GM11168 (cell line): ENCODE results near the gene GTPBP6.
"Not testable (repeated sequence)": the region's sequence is repeated elsewhere in the genome, so short reads cannot be mapped to it uniquely, and the experiment has no call there.

Experiments used
- in situ Hi-C: fragments of 300-500 bp; cut with MboI; formaldehyde crosslinking; loops from one replicate; pipeline ENCODE4 v1.12.0; 2022; ENCODE audit warnings: low sequenced_read_pairs; ENCODE audit not compliant: unreplicated experiment

The GTPBP6 gene

DNA sequence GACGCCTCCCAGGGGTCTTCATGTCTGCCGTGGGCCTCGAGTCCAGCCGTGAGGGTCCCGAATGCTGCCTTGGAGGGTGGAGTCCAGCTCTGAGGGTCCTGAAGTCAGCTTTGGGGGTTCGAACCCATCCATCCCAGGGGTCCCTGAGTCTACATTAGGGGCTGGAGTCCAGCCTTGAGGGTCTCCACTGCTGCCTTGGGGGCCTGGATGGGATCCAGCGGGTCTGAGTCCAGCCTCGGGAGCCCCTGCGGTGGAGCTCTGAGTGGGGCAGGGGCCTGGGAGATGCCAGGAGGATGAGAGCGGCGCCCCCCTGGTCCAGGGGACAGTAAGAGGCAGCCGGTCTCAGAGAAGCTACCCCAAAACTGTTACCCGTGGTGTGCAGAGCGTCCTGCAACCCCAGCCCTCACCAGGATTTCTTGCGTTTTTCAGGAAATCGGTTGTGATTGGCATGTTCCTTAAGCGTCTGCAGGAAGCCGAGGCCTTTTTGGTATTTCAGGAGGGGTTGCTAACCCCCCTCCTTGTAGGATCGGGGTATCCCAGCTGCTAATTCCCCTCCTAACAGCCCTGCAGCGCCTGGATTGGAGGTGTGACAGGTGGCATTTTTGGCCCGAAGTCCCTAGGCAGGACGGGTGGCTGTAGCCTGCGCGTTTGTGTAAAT lies 1.7 kb upstream of the GTPBP6 start:
- in situ Hi-C loops: no loop called here

DNA sequence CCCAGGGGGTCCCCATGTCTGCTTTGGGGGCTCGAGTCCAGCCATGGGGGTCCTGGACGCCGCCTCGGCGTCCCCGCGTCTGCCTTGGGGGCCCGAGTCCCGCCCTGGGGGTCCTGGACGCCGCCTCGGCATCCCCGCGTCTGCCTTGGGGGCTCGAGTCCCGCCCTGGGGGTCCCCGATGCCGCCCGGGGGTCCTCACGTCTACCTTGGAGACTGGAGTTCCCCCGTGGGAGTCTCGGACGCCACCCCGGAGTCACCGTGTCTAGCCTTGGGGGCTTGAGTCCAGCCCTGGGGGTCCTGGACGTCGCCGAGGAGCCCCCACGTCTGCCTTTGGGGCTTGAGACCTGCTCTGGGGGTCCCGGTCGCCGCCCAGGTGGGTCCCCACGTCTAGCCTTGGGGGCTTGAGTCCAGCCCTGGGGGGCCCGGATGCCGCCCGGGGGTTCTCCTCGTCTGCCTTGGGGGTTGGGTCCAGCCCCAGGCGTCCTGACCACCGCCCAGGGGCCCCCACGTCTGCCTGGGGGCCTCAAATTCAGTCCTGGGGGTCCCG lies 1.1 kb upstream of the GTPBP6 start:
- in situ Hi-C loops: no loop called here

DNA sequence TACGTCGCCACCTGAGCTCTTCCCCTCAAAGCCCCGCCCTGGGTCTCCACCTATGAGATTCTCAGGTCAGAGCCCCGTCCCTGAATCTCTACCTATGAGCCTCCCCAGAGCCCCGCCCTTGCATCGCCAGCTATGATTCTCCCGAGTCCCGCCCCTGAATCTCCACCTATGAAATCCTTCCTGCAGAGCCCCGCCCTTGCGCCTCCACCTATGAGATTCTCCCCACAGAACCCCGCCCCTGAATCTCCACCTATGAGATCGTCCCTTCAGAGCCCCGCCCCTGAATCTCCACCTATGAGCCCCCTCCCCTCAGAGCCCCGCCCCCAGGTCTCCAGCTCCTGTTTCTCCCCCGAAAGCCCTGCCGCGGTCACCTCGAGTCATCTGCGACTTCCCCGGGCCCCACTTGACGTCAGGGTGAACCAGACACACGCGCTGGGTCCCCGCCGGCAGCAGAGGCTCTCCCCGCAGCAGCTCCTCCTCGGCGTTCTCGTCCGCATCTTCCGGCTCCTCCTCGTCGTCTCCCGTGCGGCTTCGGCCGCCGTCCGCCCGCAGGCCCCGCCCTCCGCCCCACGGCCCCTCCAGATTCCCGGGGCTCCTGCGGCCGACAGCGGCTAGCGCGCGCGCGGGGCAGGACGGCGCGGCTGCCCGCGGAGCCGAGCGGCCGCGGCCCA lies 393 bp downstream of the GTPBP6 start:
- in situ Hi-C loops: no loop called here

DNA sequence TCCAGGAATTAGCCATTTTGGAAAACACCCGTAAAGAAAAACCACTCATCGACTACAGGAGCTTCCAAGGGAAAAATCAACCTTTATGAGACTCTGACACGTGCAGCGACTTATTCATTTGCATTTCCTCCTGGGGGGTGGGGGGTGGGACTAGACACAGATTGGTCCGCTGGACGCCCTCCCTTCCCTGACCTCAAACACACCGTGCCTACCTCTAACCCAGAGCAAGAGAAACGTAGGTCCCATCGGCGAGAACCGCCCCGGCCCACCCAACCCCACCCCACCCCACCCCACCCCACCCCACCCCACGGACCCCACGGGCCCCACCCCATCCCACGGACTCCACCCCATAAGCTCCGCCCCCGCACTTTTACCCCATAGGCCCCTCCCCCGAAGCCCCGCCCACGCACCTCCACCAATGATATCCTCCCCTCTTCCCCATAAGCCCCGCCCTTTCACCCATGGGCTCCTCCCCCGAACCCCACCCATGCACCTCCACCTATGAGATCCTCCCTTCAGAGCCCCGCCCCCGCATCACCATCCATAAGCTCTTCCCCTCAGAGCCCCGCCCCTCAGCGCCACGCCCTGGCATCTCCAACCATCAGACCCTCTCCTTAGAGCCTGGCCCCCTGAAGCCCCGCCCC lies 1.1 kb downstream of the GTPBP6 start:
- in situ Hi-C loops: no loop called here

DNA sequence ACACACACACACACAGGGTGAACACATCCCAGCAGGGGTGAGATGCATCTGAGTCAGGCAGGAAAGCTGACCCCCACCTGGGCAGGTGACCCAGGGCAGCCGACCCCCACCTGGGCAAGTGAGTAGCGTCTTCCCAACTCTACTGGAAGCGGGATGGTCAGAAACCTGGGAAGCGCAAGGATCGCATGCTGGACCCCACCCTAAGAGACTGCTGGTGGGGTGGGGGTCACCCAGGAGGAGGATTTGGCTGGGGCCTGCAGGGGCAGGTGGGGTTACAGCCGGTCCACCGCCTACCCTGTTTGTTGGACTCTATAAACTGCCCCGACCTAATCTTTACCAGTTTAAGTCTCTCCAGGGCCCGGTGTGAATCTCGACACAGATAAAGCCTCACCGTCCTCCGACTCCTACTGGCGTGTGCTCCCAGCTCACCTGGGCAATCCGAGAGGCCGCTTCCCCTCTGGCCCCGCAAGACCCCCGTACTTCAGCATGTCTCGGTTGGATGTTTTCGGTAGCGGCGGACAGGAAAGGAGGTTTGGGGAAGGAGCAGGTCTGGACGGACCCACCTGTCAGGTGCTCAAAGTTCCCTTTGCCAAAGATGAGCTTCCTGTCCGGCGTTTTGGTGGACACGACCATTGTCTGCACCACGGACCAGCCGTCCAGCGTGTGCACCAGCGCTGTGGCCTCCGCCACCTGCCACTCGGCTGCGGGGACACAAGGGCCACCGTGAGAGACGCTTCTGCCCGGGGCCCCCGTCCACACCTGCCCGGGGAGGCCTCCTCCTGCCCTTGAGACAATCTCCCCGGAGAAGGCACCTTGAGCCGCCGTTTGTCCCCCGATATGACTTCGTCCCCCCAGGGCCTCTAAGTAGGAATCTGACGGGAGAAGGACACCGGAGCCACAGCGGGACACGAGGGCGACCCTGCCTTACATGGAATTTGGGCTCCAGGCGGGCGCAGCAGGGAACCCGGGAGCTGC lies 2.0 kb downstream of the GTPBP6 start:
- in situ Hi-C loops: no loop called here

DNA sequence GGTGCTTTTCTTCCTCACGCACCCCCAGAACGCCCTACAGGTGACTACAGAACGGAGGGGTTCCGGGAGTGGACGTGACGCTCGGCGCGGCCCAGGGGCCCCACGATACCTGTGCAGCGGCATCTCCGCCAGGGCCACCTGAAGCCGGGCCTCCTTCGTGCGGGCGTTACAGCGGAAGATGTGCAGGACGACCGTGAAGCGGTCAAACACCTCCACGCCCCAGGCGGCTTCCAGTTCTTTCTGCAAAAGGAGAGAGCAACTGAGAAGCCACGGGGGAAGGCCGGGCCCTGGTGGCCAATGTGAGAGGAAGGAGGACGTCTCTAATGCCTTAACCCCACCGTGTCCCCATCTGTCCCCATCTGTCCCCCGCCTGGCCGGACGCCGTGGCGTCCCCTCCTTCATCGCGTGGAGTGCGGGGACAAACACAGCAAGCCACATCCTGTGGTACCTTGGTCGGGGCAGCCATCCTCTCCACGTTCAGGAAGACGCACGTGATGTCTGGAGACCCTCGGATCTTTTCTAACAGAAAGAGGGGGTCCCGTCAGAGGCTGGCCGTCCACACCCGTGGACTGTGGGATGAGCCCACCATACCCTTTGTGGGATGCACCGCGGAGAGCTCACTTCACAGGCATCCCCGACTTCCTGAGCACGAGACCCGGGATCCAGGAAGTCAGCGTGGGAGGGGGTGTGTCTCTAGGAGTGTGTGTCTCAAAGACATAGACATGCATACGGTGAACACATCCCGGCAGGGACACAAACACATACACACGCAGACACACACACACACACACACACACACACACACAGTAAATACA lies 3.6 kb downstream of the GTPBP6 start:
- in situ Hi-C loops: no loop called here

DNA sequence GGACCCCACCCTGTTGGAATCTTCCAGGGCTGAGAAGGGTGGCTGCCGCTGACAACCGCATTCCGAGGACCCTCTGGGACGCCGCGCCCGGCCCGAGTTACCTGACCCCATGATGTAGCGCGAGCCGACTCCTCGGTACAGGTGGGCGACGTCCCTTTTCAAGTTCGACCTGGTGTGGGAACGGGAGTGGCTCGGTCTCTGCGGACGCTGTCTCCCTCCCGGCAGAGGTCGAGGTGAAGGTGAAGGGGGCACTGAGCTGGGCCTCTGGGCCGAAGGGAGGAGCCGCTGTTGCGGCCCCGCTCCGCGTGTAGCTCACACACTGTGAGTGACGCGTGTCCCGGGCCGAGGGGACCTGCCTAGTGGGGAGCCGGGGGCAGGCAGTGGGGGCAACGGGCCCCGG lies 4.5 kb downstream of the GTPBP6 start:
- in situ Hi-C loops: no loop called here

DNA sequence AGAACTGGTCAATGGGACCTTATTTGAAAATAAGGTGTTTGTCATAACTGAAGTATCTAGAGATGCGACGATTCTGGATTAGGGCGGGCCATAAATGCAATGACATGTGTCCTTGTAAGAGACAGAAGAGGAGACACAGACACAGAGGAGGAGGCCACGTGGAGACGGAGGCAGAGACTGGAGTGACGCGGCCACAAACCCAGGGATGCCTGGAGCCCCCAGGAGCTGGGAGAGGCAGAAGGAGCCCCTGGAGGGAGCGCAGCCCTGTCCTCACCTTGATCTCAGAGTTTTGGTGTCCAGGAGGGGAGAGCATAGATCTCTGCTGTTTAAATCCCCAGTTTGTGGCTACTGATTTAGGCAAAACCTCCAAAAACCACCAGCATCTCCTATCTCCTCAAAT lies 5.0 kb downstream of the GTPBP6 start:
- in situ Hi-C loops: no loop called here

DNA sequence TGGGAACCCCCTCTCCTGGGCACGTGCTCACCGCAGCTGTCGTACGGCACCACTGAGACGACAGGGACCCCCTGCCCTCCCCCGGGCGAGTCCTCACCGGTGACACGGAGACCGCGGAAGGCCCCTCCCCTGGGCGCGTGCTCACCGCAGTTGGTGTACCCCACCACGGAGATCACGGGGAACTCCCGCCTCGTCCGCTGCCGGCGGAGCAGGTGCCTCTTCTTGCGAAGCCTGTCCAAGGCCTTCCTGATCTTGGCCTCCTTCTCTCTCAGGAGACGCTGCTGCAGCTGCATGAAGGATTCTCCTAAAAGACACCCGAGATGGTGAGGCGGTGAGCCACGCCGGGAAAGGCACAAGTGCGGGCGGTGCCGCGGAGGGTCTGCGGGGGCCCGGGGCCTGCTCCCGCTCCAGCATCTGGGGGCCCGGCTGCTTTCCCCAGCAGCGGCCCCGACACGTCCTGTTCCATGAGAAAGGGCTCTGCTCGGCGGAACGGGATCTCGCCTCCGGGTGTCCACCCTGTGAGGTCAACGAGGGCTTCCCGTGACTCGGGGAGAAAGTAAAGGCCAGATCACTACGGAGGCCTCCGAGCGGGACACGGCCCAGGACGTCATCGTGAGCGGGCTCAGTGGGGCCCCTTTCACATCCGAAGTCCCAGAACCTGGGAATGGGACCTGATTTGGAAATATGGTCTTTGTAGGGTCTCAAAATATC lies 5.8 kb downstream of the GTPBP6 start:
- in situ Hi-C loops: no loop called here

DNA sequence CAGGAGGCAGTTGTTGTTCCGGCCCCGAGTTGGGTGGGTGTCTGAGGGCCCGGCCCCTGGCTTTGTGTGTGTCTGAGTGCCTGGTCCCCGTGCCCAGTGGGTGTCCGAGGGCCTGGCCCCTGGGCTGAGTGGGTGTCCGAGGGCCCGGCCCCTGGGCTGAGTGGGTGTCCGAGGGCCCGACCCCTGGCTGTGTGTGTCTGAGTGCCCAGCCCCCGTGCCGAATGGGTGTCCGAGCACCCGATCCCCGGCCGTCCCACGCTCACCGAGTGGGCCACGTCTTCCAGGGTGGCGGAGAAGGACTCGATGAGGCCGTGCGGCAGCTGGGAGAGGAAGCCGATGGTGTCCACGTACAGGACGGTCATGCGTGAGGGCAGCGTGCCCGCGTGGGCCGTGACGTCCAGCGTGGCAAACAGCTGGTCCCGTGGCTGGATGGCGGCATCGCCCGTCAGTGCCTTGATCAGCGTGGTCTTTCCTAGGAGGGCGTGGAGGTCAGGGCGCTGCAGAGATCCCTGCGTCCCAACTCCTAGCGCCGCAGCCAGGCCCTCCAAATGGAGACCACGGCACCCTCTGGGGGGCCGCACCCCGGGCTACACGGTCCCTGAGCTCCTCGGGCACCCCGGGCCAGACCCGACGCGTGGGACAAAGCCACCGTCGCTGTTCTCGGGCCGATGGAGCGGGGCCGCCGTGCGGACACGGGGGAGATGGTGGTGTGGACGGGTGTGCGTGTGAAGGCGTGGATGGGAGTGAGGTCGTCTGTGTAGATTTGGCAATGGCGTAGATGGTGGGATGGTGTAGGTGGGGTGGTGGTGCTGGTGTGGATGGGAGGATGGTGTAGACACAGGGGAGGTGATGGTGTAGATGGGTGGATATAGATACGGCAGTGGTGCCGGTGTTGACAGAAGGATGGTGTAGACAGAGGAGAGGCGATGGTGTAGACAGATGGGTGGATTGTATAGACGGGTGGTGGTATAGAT lies 7.2 kb downstream of the GTPBP6 start:
- in situ Hi-C loops: no loop called here

DNA sequence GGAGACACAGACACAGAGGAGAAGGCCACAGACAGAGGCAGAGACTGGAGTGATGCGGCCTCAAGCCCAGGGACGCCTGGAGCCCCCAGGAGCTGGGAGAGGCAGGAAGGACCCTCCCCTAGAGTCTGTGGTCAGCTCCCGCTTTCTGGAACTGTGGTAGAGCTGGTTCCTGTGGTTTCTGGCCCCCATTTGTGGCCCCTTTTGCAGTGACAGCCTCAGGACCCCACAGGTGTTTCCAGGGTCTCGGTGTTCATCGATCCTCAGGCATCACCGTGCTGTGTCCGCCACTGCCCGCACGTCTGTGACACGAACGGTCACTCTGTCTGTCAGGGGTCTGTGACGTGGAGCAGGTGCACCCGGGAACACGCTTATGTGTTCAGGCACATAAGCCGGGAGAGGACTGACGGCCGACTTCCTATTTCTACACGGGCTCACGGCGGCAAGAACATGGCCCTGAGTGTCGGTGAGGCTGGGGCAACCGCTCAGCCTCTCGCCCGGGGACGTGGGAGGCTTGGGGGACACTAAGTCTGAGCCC lies 7.9 kb downstream of the GTPBP6 start:
- in situ Hi-C loops: no loop called here

DNA sequence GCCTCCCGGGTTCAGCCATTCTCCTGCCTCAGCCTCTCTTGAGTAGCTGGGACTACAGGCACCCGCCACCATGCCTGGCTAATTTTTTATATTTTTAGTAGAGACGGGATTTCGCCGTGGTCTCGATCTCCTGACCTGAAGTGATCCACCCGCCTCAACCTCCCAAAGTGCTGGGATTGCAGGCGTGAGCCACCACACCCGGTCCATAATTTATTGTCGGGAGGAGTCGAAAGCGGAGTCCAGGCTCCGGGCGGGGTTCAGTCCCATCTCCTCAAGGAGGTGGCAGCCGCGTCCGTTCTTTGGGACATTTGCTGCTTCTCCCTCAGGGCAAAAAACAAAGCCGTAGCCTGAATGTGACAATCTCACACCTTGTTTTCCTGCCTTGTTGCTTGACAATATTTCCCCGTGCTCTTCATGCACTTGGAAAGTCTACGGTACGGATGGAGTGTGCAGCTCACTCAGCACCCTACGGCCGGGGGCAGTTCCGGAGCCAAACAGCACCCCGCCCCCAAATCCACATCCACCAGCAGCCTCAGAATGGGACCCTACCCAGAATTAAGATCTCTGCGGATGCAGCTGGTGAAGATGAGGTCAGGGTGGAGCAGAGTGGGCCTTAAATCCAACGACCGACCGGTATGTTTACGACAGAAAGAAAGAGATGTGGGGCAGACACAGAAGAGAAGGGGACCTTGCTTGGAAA lies 9.6 kb downstream of the GTPBP6 start:
- in situ Hi-C loops: no loop called here

DNA sequence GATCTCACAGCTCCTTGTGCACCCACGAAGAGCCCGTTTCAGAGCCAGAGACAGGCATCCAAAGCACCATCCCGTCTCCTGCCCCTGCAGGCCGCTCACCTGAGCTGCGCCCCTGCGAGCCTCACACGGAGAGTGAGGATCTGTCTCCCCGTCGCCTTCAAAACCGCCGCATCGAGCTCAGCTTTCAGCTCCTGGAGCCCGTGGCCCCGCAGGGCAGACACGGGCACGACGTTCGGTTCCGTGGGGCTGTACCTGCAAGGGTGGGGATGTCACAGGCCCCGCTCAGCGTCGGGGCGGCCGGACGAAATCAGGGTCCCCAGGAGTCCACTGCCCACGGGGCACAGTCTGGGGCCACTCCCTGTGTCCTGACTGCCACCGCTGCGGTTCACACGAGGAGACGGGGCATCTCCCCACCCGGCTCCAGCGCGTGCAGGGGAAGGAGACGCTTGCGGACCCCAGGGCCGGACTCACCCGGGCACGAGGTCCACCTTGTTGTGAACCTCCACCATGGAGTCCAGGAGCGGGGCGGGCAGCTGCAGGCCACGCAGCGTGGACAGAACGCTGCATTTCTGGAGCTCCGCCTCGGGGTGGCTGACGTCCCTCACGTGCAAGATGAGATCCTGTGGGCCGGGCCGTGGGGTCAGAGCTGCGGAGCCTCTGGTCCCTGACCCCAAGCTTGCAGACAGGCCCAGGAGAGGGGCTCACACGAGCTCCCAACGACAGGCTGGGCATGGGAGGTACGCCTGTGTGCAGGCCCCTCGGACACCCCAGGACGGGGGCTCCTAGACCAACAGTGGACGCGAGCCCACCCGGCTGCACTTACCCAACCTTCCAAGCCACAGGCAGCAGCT lies 11.1 kb downstream of the GTPBP6 start:
- in situ Hi-C loops: no loop called here

DNA sequence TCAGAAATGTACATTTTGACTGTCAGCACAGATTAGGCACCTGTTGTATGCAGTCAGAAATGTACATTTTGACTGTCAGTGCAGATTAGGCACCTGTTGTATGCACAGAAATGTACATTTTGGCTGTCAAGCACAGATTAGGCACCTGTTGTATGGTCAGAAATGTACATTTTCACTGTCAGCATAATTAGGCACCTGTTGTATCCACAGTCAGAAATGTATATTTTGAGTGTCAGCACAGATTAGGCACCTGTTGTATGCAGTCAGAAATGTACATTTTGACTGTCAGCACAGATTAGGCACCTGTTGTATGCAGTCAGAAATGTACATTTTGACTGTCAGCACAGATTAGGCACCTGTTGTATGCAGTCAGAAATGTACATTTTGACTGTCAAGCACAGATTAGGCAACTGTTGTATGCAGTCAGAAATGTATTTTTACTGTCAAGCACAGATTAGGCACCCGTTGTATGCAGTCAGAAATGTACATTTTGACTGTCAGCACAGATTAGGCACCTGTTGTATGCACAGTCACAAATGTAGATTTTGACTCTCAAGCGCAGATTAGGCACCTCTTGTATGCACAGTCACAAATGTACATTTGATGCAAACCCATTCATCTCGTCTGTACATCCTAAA lies 11.9 kb downstream of the GTPBP6 start:
- in situ Hi-C loops: not testable (repeated sequence)

DNA sequence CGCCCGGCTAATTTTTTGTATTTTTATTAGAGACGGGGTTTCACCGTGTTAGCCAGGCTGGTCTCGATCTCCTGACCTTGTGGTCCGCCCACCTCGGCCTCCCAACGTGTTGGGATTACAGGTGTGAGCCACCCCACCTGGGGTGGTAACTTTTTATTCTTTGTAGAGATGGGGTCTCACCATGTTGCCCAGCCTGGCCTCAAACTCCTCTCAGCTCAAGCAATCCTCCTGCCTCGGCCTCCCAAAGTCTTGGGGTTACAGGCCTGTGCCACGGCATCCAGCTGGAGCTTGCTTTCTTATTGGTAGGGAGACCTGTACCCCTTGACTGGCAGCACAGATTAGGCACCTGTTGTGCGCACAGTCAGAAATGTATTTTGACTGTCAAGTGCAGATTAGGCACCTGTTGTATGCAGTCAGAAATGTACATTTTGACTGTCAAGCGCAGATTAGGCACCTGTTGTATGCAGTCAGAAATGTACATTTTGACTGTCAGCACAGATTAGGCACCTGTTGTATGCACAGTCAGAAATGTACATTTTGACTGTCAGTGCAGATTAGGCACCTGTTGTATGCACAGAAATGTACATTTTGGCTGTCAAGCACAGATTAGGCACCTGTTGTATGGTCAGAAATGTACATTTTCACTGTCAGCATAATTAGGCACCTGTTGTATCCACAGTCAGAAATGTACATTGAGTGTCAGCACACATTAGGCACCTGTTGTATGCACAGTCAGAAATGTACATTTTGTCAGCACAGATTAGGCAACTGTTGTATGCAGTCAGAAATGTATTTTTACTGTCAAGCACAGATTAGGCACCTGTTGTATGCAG lies 12.6 kb downstream of the GTPBP6 start:
- in situ Hi-C loops: not testable (repeated sequence)
